CD14-positive monocyte (primary cell): ENCODE measurements around the gene SIK2. TPM values are rescaled to one million over a fixed set of nuclear protein-coding genes. Genes with fewer than 3 reads are reported as not detected.

Experiments used
- DNase-seq, 3 donors: peaks; one replicate each; pipeline ENCODE4 v3.0.0-alpha.2; 2011 to 2022
- H2AFZ ChIP-seq: 2 replicates; pipeline ENCODE4 v1.6.0; 2012; ENCODE audit warnings: mild to moderate bottlenecking, low read depth, low read length, inconsistent platforms; ENCODE audit not compliant: insufficient read depth, poor library complexity, severe bottlenecking
- H3K27ac ChIP-seq, 2 donors: 1 replicate in 1 of 2; 2 replicates in 1 of 2; pipeline ENCODE4 v1.5.1; 2012 to 2013; ENCODE audit warnings: low read length in 2 of 2, control low read depth in 1 of 2, inconsistent platforms in 1 of 2, low read depth in 1 of 2, mild to moderate bottlenecking in 1 of 2
- H3K27me3 ChIP-seq, 2 donors: one replicate each; pipeline versions ENCODE4 v1.6.0 to v1.6.1; 2011 to 2013; ENCODE audit warnings: low read length in 2 of 2; ENCODE audit not compliant: control insufficient read depth in 2 of 2, insufficient read depth in 2 of 2
- H3K36me3 ChIP-seq, 2 donors: replicated peaks in 1 of 2; 1 replicate in 1 of 2; 2 replicates in 1 of 2; pipeline versions ENCODE4 v1.5.1 to v1.6.1; 2012 to 2013; ENCODE audit warnings: low read length in 2 of 2, control low read depth in 1 of 2, inconsistent platforms in 1 of 2, mild to moderate bottlenecking in 1 of 2; ENCODE audit not compliant: insufficient read depth in 2 of 2, control insufficient read depth in 1 of 2
- H3K4me1 ChIP-seq, 2 donors: 1 replicate in 1 of 2; 2 replicates in 1 of 2; pipeline versions ENCODE4 v1.5.1 to v1.6.1; 2012 to 2013; ENCODE audit warnings: low read length in 2 of 2, control low read depth in 1 of 2, inconsistent platforms in 1 of 2, mild to moderate bottlenecking in 1 of 2, moderate library complexity in 1 of 2; ENCODE audit not compliant: insufficient read depth in 2 of 2, control insufficient read depth in 1 of 2
- H3K4me2 ChIP-seq: replicated peaks from 2 replicates; pipeline ENCODE3; 2012; ENCODE audit warnings: low read length, moderate library complexity, mild to moderate bottlenecking; ENCODE audit not compliant: poor library complexity, severe bottlenecking; ENCODE audit errors: extremely low read depth
- H3K4me3 ChIP-seq, 3 experiments: fragments of 200-600 bp in 1 of 3; sonication (generic) in 1 of 3; replicated peaks in 1 of 3; 1 replicate in 2 of 3; 2 replicates in 1 of 3; pipeline ENCODE4 v1.5.1; 2011 to 2013; ENCODE audit warnings: low read length in 3 of 3, mild to moderate bottlenecking in 3 of 3, control low read depth in 2 of 3, low read depth in 2 of 3, inconsistent platforms in 1 of 3, moderate library complexity in 1 of 3
- H3K79me2 ChIP-seq: 2 replicates; pipeline ENCODE4 v1.6.0; 2012; ENCODE audit warnings: mild to moderate bottlenecking, control low read depth, inconsistent platforms, low read length, moderate library complexity; ENCODE audit not compliant: insufficient read depth
- H3K9ac ChIP-seq: 2 replicates; pipeline ENCODE4 v1.6.0; 2017; ENCODE audit warnings: low read length, mild to moderate bottlenecking; ENCODE audit not compliant: insufficient read depth, poor library complexity, severe bottlenecking
- H3K9me3 ChIP-seq, 2 donors: replicated peaks in 1 of 2; 1 replicate in 1 of 2; 2 replicates in 1 of 2; pipeline versions ENCODE4 v1.5.1 to v1.6.1; 2012 to 2013; ENCODE audit warnings: low read length in 2 of 2, control low read depth in 1 of 2; ENCODE audit not compliant: control insufficient read depth in 1 of 2, insufficient read depth in 1 of 2
- H4K20me1 ChIP-seq: 2 replicates; pipeline ENCODE4 v1.6.0; 2012; ENCODE audit warnings: mild to moderate bottlenecking, low read length, control low read depth, moderate library complexity; ENCODE audit not compliant: insufficient read depth
- H3K27ac Mint-ChIP-seq, 7 donors: one replicate each; pipeline ENCODE4 v1.8.0; 2020; ENCODE audit warnings: mild to moderate bottlenecking in 7 of 7, mixed read lengths in 7 of 7, moderate library complexity in 6 of 7, inconsistent platforms in 2 of 7
- H3K27me3 Mint-ChIP-seq, 3 donors: one replicate each; pipeline ENCODE4 v1.8.0; 2021 to 2022; ENCODE audit warnings: low read depth in 3 of 3, mild to moderate bottlenecking in 3 of 3, mixed read lengths in 3 of 3, moderate library complexity in 3 of 3, inconsistent platforms in 1 of 3
- H3K36me3 Mint-ChIP-seq, 2 donors: one replicate each; pipeline ENCODE4 v1.8.0; 2020; ENCODE audit warnings: mixed read lengths in 2 of 2, inconsistent platforms in 1 of 2, mild to moderate bottlenecking in 1 of 2
- H3K4me1 Mint-ChIP-seq: one replicate; pipeline ENCODE4 v1.8.0; 2020; ENCODE audit warnings: mild to moderate bottlenecking, mixed read lengths
- H3K4me3 Mint-ChIP-seq, 2 donors: one replicate each; pipeline ENCODE4 v1.8.0; 2020; ENCODE audit warnings: mild to moderate bottlenecking in 2 of 2, mixed read lengths in 2 of 2, moderate library complexity in 1 of 2
- H3K9me3 Mint-ChIP-seq, 7 donors: one replicate each; pipeline ENCODE4 v1.8.0; 2020 to 2022; ENCODE audit warnings: mixed read lengths in 7 of 7, mild to moderate bottlenecking in 6 of 7, moderate library complexity in 6 of 7, inconsistent platforms in 2 of 7
- WGBS: methylation state at CpG from one replicate; pipeline ENCODE4 v1.1.5; 2013; ENCODE audit warnings: missing lambda C conversion rate; ENCODE audit not compliant: insufficient coverage; 5-methylcytosine and 5-hydroxymethylcytosine counted together
- intact Hi-C, 2 donors: fragments of 100-400 bp; cut with micrococcal nuclease; formaldehyde crosslinking; loops; one replicate each; pipeline versions ENCODE4 v1.15.0 to v1.15.1; 2023
- polyA plus RNA-seq, 3 donors: library from polyadenylated mRNA; depleted of rRNA in 1 of 3; unstranded in 2 of 3; stranded (reverse) in 1 of 3; fragments of 300-500 nt in 2 of 3; fragments of >200 nt in 1 of 3; fragmentation: Illumina TruSeq in 2 of 3; gene quantifications; 1 replicate in 2 of 3; 2 replicates in 1 of 3; pipeline ENCODE4 v1.2.3, GENCODE V29; 2012 to 2021
- TF ChIP-seq, protein P1 (sequence below): fragments of 200-600 bp; IDR thresholded peaks from one replicate; pipeline ENCODE4 v1.8.0; 2022; ENCODE audit warnings: antibody characterized with exemption, mild to moderate bottlenecking

SIK2 gene
- polyA plus RNA-seq, 3 donors: 0.16 to 8.8 (median 0.23) TPM

DNA sequence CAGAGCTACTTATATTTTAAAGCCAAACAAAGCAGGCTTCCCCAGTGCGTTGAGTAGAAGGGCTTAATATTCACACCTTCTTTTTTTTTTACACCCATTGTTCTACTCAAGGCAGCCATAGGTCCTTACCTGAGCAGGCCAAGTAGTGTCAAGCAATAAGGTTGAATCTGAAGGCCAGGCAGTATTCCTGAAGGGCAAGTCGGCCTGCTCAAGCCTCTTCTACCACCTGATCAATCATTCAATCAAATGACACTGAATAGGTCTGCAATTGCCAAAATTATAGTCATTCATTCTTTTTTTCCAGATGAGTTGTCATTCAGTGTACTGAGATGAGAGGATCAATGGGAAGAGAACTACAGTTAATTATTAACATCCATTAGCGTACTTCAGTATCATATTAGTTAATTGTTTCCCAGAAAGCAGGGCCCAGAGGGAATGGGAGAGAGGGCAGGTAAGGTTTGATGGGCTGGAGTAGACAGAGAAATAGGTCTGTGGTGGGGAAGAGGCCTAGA is 175.9 kb downstream of the SIK2 start:
- no peaks in the 10 kb centered on the region for H3K9me3 ChIP-seq
- H4K20me1 ChIP-seq: no peaks in the 10 kb centered on the region
- H3K27me3 Mint-ChIP-seq: no peaks in the 10 kb centered on the region
- no peaks in the 10 kb centered on the region for H3K4me1 Mint-ChIP-seq
- no peaks in the 10 kb centered on the region for H3K79me2 ChIP-seq
- peaks cover 0 to 5% of the 10 kb centered on the region in 2 donors for H3K36me3 Mint-ChIP-seq
- H3K4me3 Mint-ChIP-seq: no peak overlapping the region
- no peak for DNase-seq
- no peaks in the 10 kb centered on the region for H3K27me3 ChIP-seq
- no peaks in the 10 kb centered on the region for H3K36me3 ChIP-seq
- no peak overlapping the region for H3K4me3 ChIP-seq
- H3K4me2 ChIP-seq: no peak overlapping the region
- WGBS: 83% methylated on average over 1 of the region's 3 CpGs
- no peak overlapping the region for H3K27ac ChIP-seq
- H3K27ac Mint-ChIP-seq: peak overlapping the region in 1 of 7 donors; percentile 45
- no peak overlapping the region for H2AFZ ChIP-seq
- intact Hi-C loops: loop anchor here (5.0 to 10.0 kb wide), 3 partner anchors 67 to 191 kb away; partner anchors contain the start of gene SIK2 (in 2 of the 2)
- TF ChIP-seq, protein P1, sequence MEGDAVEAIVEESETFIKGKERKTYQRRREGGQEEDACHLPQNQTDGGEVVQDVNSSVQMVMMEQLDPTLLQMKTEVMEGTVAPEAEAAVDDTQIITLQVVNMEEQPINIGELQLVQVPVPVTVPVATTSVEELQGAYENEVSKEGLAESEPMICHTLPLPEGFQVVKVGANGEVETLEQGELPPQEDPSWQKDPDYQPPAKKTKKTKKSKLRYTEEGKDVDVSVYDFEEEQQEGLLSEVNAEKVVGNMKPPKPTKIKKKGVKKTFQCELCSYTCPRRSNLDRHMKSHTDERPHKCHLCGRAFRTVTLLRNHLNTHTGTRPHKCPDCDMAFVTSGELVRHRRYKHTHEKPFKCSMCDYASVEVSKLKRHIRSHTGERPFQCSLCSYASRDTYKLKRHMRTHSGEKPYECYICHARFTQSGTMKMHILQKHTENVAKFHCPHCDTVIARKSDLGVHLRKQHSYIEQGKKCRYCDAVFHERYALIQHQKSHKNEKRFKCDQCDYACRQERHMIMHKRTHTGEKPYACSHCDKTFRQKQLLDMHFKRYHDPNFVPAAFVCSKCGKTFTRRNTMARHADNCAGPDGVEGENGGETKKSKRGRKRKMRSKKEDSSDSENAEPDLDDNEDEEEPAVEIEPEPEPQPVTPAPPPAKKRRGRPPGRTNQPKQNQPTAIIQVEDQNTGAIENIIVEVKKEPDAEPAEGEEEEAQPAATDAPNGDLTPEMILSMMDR: no peak
- no peak overlapping the region for H3K9ac ChIP-seq
- H3K4me1 ChIP-seq: no peaks in the 10 kb centered on the region
- no peaks in the 10 kb centered on the region for H3K9me3 Mint-ChIP-seq

DNA sequence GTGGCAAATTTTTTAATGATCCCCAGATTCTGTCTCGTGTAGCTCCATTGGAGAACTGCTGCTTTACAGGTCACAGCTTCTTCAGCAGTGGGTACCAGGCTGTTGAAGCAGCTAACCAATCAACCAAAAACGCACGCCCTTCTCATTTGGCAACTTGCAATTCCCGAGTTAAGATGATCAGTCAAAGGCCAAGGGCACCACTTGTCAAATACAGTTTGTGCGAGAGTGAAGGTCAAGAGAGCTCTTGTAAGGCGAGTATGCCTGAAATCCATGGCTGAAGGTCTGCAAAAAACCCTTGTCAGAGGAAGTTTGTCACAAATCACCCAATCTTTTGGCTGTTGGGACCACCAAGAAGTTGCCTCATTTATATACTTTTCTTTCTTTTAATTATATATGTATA is 176.9 kb downstream of the SIK2 start:
- H3K4me3 ChIP-seq: no peak overlapping the region
- no peaks in the 10 kb centered on the region for H3K9me3 ChIP-seq
- no peak overlapping the region for H3K27ac ChIP-seq
- H3K4me1 ChIP-seq: no peaks in the 10 kb centered on the region
- no peak for DNase-seq
- H4K20me1 ChIP-seq: no peaks in the 10 kb centered on the region
- Mint-ChIP-seq H3K27ac (peak overlapping the region in 1 of 7 donors; percentile 11), H3K4me3 (no peak overlapping the region), H3K4me1 (no peaks in the 10 kb centered on the region), H3K9me3 (no peaks in the 10 kb centered on the region), H3K27me3 (no peaks in the 10 kb centered on the region), H3K36me3 (peaks cover 3 to 5% of the 10 kb centered on the region in 2 donors)
- 94% methylated on average over 6 of the region's 6 CpGs for WGBS
- TF ChIP-seq, protein P1: no peak
- peaks cover 0 to under 1% of the 10 kb centered on the region in 2 donors for H3K36me3 ChIP-seq
- no peaks in the 10 kb centered on the region for H3K27me3 ChIP-seq
- intact Hi-C loops: loop anchor here (5.0 to 10.0 kb wide), 3 partner anchors 66 to 192 kb away; partner anchors contain the start of gene SIK2 (in 2 of the 2)
- no peak overlapping the region for H2AFZ ChIP-seq
- no peak overlapping the region for H3K4me2 ChIP-seq
- no peaks in the 10 kb centered on the region for H3K79me2 ChIP-seq
- H3K9ac ChIP-seq: no peak overlapping the region

Other genes starting within 250 kb of the SIK2 start
- gene POU2AF1, start 223.2 kb upstream of the SIK2 start, polyA plus RNA-seq: under 1 TPM; 0.07 to 0.12 (median 0.09) TPM
- not detected for gene BTG4, start 90.1 kb upstream of the SIK2 start, polyA plus RNA-seq
- not detected for gene HOATZ, start 87.7 kb upstream of the SIK2 start, polyA plus RNA-seq
- not detected for gene LAYN, start 61.7 kb upstream of the SIK2 start, polyA plus RNA-seq
- gene PPP2R1B, start 163.9 kb downstream of the SIK2 start, polyA plus RNA-seq: 10 to 100 TPM in 2 of 3 donors, 1 to 10 TPM in 1; 5.4 to 16.9 (median 11.2) TPM